ENCODE results near the gene MAPT. TPM values are rescaled to one million over a fixed set of nuclear protein-coding genes. Genes with fewer than 3 reads are reported as not detected.

MAPT gene
- total RNA-seq, 1 donor from 2014 or later: 3.5 TPM

DNA sequence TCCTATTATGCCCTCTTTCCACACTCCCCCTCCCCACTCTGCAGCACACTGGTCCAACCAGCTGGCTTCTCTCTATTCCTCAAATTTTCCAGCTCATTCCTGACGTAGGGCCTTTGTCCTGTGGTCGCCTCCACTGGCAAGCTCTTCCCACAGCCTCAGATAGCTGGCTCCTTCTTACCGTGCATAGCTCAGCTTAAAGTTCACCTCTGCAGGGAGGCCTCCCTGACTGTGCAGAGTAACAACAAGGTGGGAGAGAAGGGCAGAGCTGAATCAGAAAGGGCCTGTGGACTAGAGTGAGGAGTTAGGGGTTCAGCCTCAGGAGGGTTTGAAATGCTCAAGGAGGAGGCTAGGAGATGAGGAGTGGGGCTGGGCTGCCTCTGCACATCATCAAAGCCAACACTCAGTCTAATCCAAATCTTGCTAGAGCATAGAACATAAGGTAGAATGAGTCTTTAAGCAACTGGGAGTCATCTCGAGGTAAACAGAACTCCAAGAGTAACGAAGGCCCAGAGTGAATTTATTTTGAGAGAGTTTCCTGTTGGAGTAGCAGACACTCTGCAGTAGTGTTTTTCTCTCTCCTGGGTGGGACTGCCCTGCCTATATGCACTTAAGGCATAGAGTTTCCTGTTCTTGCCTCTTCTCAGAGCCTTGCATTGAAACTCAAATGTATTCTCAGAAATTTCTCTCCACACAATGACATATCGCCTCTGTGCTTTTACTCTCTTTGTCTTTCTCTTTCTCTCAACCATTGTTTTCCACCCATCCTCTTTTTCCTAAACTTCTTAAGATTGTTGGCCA, 30.3 kb upstream of the MAPT start:
- H3K27ac Mint-ChIP-seq: no peak overlapping the region
- H3K36me3 Mint-ChIP-seq: no peaks in the 10 kb centered on the region
- H3K27me3 Mint-ChIP-seq: peaks cover 53% of the 10 kb centered on the region

DNA sequence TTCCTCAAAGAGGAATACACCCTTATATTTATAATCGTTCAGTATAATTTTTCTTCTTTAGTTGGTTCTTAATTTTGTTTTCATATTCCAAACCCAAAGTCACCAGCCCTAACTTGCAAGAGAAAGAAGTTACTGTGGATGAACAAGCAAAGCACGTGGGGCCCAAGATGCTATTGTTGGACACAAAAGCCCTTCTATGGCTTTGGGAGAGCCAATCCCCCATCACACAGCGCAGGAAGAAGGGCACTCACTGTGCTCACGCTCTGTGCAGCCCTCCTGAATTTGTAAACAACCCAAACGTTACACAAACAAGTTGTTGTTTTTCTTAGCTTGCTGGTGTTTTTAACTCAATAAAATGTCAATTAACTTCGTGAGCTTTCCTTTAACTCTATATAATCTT, 27.2 kb upstream of the MAPT start:
- TF ChIP-seq, protein P1, sequence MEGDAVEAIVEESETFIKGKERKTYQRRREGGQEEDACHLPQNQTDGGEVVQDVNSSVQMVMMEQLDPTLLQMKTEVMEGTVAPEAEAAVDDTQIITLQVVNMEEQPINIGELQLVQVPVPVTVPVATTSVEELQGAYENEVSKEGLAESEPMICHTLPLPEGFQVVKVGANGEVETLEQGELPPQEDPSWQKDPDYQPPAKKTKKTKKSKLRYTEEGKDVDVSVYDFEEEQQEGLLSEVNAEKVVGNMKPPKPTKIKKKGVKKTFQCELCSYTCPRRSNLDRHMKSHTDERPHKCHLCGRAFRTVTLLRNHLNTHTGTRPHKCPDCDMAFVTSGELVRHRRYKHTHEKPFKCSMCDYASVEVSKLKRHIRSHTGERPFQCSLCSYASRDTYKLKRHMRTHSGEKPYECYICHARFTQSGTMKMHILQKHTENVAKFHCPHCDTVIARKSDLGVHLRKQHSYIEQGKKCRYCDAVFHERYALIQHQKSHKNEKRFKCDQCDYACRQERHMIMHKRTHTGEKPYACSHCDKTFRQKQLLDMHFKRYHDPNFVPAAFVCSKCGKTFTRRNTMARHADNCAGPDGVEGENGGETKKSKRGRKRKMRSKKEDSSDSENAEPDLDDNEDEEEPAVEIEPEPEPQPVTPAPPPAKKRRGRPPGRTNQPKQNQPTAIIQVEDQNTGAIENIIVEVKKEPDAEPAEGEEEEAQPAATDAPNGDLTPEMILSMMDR (conservative IDR thresholded peaks at IDR 0.05): no peak
- no peak overlapping the region for H3K27ac Mint-ChIP-seq
- no peak for DNase-seq (ENCODE audit: extremely low spot score, unreplicated experiment)
- H3K9me3 Mint-ChIP-seq: no peaks in the 10 kb centered on the region
- H3K4me3 Mint-ChIP-seq: no peak overlapping the region
- H3K4me1 Mint-ChIP-seq (ENCODE audit: unreplicated experiment): peaks cover 8% of the 10 kb centered on the region
- H3K27me3 Mint-ChIP-seq: peaks cover 50% of the 10 kb centered on the region
- H3K36me3 Mint-ChIP-seq: no peaks in the 10 kb centered on the region

More for the DNA sequence above, 30.3 kb upstream of the MAPT start:
- TF ChIP-seq, protein P1 (conservative IDR thresholded peaks at IDR 0.05): no peak
- Mint-ChIP-seq H3K9me3 (no peaks in the 10 kb centered on the region), H3K4me1 (ENCODE audit: unreplicated experiment) (no peaks in the 10 kb centered on the region), H3K4me3 (no peak overlapping the region)
- no peak for DNase-seq (ENCODE audit: extremely low spot score, unreplicated experiment)

DNA sequence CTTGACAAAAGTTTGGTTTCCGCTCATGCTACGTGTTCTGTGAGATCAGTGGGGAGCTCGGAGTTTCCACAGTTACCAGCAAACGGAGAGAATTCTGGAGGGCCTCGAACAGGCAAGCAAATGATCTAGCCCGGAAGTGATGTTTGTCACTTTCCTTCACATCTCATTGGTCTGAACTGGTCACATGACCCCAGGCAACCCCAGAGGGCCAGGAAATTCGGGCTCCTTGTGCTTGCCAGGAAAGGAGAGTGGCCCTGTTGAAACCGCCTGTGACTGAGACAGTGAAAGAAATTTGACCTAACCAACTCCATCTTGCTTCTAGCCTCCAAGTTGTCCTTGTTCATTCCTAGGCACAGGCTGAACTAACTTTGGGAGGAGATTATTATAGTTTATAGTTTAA, 26.7 kb upstream of the MAPT start:
- Mint-ChIP-seq H3K4me3 (no peak overlapping the region), H3K27me3 (peaks cover 49% of the 10 kb centered on the region), H3K4me1 (ENCODE audit: unreplicated experiment) (peaks cover 8% of the 10 kb centered on the region), H3K27ac (no peak overlapping the region), H3K36me3 (no peaks in the 10 kb centered on the region), H3K9me3 (no peaks in the 10 kb centered on the region)
- TF ChIP-seq, protein P1 (conservative IDR thresholded peaks at IDR 0.05): no peak
- no peak for DNase-seq (ENCODE audit: extremely low spot score, unreplicated experiment)

DNA sequence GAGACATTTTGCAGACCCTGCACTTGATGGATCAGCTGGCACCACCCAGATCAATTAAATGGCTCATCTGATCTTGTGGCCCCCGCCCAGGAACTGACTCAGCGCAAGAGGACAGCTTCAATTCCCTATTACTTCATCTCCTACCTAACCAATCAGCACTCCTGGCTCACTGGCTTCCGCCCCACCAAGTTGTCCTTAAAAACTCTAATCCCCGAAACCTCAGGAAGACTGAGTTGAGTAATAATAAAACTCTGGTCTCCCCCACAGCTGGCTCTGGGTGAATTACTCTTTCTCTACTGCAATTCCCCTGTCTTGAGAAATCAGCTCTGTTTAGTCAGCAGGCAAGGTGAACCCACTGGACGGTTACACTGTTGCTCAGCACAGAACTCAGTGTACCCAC, 26.1 kb upstream of the MAPT start:
- no peak overlapping the region for H3K4me3 Mint-ChIP-seq
- TF ChIP-seq, protein P1 (conservative IDR thresholded peaks at IDR 0.05): no peak
- H3K27ac Mint-ChIP-seq: no peak overlapping the region
- H3K4me1 Mint-ChIP-seq (ENCODE audit: unreplicated experiment): peaks cover 11% of the 10 kb centered on the region
- peaks cover 46% of the 10 kb centered on the region for H3K27me3 Mint-ChIP-seq
- no peaks in the 10 kb centered on the region for H3K36me3 Mint-ChIP-seq
- no peaks in the 10 kb centered on the region for H3K9me3 Mint-ChIP-seq
- DNase-seq (ENCODE audit: extremely low spot score, unreplicated experiment): no peak

DNA sequence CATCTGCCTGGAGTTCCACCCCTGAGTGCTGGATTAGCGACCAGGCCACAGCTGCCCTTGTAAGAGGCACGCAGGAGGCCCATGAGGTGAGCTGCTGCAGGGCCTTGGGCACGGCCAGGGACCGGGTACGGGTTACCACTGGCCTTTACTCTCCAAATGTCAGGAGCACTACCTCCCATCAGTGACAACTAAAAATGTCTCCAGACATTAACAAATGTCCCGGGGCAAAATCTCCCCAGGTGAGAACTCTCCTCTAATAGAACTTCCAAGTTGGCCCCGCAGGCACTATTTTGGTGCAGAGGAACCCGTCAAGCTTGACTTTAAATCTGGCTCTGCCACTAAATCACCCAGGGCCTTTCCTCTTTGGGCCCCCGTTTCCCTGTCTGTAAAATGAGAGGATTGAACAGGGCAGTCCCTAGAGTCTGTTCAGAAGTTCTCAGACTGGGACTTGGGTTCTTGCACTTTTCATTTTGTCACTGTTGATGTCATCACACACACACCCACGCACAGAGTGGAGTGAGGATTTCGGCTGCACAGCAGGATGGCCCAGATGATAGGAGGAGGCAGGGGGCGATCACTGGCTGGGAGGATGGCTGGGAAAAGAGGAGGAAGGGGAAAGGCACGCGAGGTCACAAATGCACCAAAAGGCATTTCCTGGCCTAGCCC, 24.5 kb upstream of the MAPT start:
- Mint-ChIP-seq H3K4me1 (ENCODE audit: unreplicated experiment) (peaks cover 16% of the 10 kb centered on the region), H3K27ac (no peak overlapping the region), H3K27me3 (peaks cover 37% of the 10 kb centered on the region), H3K9me3 (no peaks in the 10 kb centered on the region), H3K36me3 (no peaks in the 10 kb centered on the region), H3K4me3 (peak overlapping the region; percentile 35)
- no peak for DNase-seq (ENCODE audit: extremely low spot score, unreplicated experiment)
- TF ChIP-seq, protein P1 (conservative IDR thresholded peaks at IDR 0.05): no peak
